NCI-H2081 (cell line): ENCODE data around the gene ZFYVE26.
A peak's percentile ranks its signal among the peaks of the same experiment; 100 is the strongest.
"Not testable (repeated sequence)": the region's sequence is repeated elsewhere in the genome, so short reads cannot be mapped to it uniquely, and the experiment has no call there.

ENCODE experiments used
- DNase-seq, 2 experiments: peaks; one replicate each; lab custom pipeline; 2025; lab: John Stamatoyannopoulos, UW

Gene ZFYVE26

DNA sequence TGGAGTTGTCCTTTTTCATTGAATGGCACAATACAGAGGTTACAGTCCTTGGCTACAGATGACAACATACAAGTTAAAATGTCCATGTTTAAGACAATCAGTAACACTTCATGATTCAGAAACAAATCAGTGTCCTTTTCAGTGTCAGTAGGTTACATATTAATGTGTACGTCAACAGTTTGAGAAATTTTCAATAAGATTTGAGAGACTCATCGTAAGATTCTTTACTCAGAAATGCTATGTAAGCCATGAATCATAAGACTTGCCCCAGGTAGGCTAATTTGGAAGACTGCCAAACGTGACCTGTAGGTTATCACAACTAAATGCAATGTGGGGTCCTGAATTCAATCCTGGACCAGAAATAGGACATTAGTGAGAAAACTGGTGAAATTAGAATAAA, 111.2 kb downstream of the ZFYVE26 start:
- no peak for DNase-seq

DNA sequence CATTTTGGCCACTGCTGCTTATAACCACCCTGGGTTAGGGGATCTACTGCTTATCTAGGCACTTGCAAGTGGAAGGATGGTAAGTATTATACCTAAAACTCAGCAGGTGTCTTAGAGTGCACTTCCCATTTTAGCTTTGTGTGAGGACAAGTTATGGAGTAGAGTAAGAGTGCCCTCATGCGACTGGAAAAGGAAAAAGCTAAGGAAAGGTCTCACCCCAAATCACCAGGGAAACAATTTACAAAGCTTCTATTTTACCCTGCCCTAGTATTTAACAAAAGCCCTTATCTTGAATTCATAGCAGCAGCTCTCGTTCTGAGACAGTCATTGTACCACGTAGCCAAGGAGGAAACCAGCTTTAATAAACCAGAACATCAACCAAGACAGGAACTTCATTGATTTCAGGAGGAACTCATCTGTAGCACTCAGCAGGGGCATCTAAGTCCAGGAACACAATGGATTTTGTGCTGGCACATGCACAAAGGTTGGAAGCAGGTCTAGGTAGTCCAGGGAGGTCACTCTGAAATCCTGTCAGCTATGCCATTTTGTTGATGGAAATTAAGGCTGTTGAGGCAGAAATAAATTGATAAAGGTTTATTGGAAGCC, 111.8 kb downstream of the ZFYVE26 start:
- peak; percentile 58 to 79 for DNase-seq

DNA sequence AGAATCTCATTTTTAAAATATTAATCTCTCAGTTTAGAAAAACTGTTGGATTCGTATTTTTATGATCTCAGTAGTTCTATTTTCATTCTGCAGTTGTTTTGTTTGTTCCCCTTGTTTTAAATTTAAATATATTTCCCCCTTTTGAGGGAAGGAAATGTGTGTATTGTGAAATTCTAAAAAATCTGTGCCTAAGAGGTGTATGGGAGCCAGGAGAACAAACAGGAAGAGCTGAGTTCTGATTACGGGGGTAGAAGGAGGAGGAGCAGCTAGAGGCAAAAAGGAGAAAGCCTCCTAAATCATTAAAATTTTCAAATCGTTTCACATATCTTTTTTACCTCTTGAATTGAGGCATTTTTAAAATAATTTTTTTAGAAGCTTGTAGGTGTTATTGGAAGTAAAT, 112.4 kb downstream of the ZFYVE26 start:
- DNase-seq: no peak

DNA sequence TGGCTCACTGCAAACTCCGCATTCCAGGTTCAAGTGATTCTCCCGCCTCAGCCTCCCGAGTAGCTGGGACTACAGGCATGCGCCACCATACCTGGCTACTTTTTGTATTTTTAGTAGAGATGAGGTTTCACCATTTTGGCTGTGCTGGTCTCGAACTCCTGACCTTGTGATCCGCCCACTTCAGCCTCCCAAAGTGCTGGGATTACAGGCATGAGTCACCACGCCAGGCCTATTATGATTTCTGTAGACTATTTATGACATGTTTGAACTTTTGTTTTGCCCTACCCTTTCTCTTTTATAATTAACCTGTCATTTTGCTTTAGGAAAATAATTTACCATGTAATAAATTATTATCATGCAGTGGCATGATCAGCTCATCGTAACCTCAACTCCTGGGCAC, 114.9 kb downstream of the ZFYVE26 start, which contains the start of gene RDH12:
Gene RDH12, plus strand, starts transcription at position 395 of the 400 bp plus-strand sequence. CDS start 20,757 bp downstream, outside the sequence.
- not testable (repeated sequence) for DNase-seq

DNA sequence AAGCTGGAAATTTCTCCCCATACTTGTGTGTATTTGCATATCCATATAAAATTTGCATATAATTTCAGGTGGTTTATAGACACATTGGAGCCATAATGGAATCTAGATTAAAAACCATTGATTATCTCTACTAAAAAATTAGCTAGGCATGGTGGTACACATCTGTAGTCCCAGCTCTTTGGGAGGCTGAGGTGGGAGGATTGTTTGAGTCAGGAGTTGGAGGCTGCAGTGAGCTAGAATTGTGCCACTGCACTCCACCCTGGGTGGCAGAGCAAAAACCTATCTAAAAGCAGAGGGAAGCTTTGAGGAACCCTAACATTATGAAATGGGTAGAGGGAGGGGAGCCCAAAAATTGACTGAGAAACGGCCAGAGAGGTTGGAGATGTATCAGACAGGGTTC, 118.2 kb downstream of the ZFYVE26 start:
- no peak for DNase-seq

DNA sequence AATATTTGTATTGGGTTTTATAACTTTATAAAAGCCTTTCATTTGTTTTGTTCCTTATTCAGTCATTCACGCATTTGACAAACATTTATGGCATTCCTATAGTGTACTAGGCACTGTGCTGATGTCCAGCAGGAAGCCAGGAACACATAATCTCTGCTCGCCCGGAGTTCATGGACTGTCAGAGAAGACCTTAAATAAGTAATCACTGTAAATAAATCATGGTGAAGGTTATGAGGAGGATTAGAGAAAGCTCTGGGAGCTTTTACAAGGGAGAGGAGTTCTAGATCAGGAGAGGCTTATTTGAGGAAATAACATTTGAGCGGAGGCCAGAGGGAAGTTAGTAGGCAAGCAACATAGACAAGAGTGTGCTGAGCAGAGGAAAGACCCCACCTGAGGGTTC, 119.4 kb downstream of the ZFYVE26 start:
- DNase-seq: no peak
